Endothelial cell of umbilical vein (primary cell): Measurements from ENCODE around the gene SEC22A. TPM values are rescaled to one million over a fixed set of nuclear protein-coding genes. Genes with fewer than 3 reads are reported as not detected.

ENCODE experiments used
- BruUV-seq: library from RNA; stranded (reverse); fragments of 400-500 nt; replicated peaks from 2 replicates; lab custom pipeline; 2021; lab: Mats Ljungman, UMichigan
- CTCF ChIA-PET: fragments of 300-600, 350-600 bp; sonication (Branson Sonifier 250); formaldehyde crosslinking; loops from one replicate; lab custom pipeline; 2021; ENCODE audit warnings: antibody characterized with exemption, inconsistent platforms; lab: Charles Lee
- POLR2A ChIA-PET: fragments of 300-600, 350-600 bp; sonication (Branson Sonifier 250); formaldehyde crosslinking; loops from one replicate; lab custom pipeline; 2021; ENCODE audit warnings: antibody characterized with exemption, inconsistent platforms; lab: Charles Lee
- DNase-seq: peaks from one replicate; pipeline ENCODE4 v3.0.0-alpha.2; 2011; ENCODE audit warnings: low read depth, low spot score
- FAIRE-seq: peaks from 2 replicates; lab custom pipeline; 2011; peaks lifted over from hg19 to GRCh38; lab: Jason Lieb, UNC
- H2AFZ ChIP-seq: 2 replicates; pipeline ENCODE4 v1.6.0; 2012; ENCODE audit warnings: low read depth, low read length, control low read depth, inconsistent platforms
- H3K27ac ChIP-seq: 2 replicates; pipeline ENCODE4 v1.5.1; 2011; ENCODE audit warnings: low read depth, mild to moderate bottlenecking, control low read depth, low read length, moderate library complexity; ENCODE audit not compliant: insufficient read depth
- H3K27me3 ChIP-seq, 2 experiments: 2 replicates each; pipeline versions ENCODE4 v1.6.0 to v1.6.1; 2011; ENCODE audit warnings: low read length in 2 of 2, mixed read lengths in 1 of 2; ENCODE audit not compliant: control insufficient read depth in 2 of 2, insufficient read depth in 2 of 2
- H3K36me3 ChIP-seq, 2 experiments: 2 replicates in 1 of 2; 3 replicates in 1 of 2; pipeline ENCODE4 v1.5.1; 2011; ENCODE audit warnings: low read length in 2 of 2, mild to moderate bottlenecking in 1 of 2, moderate library complexity in 1 of 2; ENCODE audit not compliant: control insufficient read depth in 2 of 2, insufficient read depth in 2 of 2; ENCODE audit errors: extremely low read depth in 1 of 2
- H3K4me1 ChIP-seq: 3 replicates; pipeline ENCODE4 v1.5.1; 2011; ENCODE audit warnings: mild to moderate bottlenecking, low read length; ENCODE audit not compliant: control insufficient read depth, insufficient read depth; ENCODE audit errors: extremely low read depth
- H3K4me2 ChIP-seq: 2 replicates; pipeline ENCODE4 v1.6.1; 2011; ENCODE audit warnings: low read length, control low read depth, mixed read lengths; ENCODE audit not compliant: insufficient read depth
- H3K4me3 ChIP-seq, 3 experiments: fragments of 200-600 bp in 1 of 3; sonication (generic), shearing (Covaris generic) in 1 of 3; replicated peaks in 1 of 3; 2 replicates each; pipeline ENCODE4 v1.5.1; 2011 to 2016; ENCODE audit warnings: control low read depth in 3 of 3, low read length in 3 of 3, mild to moderate bottlenecking in 2 of 3, inconsistent platforms in 1 of 3, low read depth in 1 of 3, moderate library complexity in 1 of 3; ENCODE audit not compliant: insufficient read depth in 1 of 3
- H3K79me2 ChIP-seq: 2 replicates; pipeline ENCODE4 v1.6.0; 2012; ENCODE audit warnings: low read length, inconsistent platforms; ENCODE audit not compliant: control insufficient read depth, insufficient read depth
- H3K9ac ChIP-seq: replicated peaks from 2 replicates; pipeline ENCODE3; 2011; ENCODE audit warnings: low read length, control low read depth; ENCODE audit not compliant: insufficient read depth; ENCODE audit errors: extremely low read depth
- H3K9me1 ChIP-seq: replicated peaks from 3 replicates; pipeline ENCODE4 v1.6.0; 2011; ENCODE audit warnings: mild to moderate bottlenecking, low read length; ENCODE audit not compliant: control insufficient read depth, insufficient read depth; ENCODE audit errors: extremely low read depth
- H3K9me3 ChIP-seq: replicated peaks from 2 replicates; pipeline ENCODE4 v1.5.1; 2012; ENCODE audit warnings: low read length, inconsistent platforms; ENCODE audit not compliant: control insufficient read depth, insufficient read depth
- H4K20me1 ChIP-seq: replicated peaks from 2 replicates; pipeline ENCODE3; 2011; ENCODE audit warnings: mild to moderate bottlenecking, low read length; ENCODE audit not compliant: control insufficient read depth, insufficient read depth; ENCODE audit errors: extremely low read depth
- CTCF ChIP-seq, 2 donors: IDR thresholded peaks; 1 replicate in 1 of 2; 2 replicates in 1 of 2; pipeline ENCODE4 v1.5.1; 2011; ENCODE audit warnings: low read length in 2 of 2, mild to moderate bottlenecking in 2 of 2, moderate library complexity in 2 of 2, control low read depth in 1 of 2, inconsistent platforms in 1 of 2, low read depth in 1 of 2; ENCODE audit not compliant: insufficient read depth in 1 of 2; ENCODE audit errors: extremely low read depth in 1 of 2
- EZH2 ChIP-seq: IDR thresholded peaks from 2 replicates; pipeline ENCODE4 v1.6.1; 2012; ENCODE audit warnings: borderline replicate concordance, low read depth, mild to moderate bottlenecking, moderate library complexity, low read length, inconsistent platforms; ENCODE audit not compliant: severe bottlenecking
- JUN ChIP-seq: IDR thresholded peaks from 2 replicates; pipeline ENCODE4 v1.6.1; 2011; ENCODE audit warnings: borderline replicate concordance, low read depth; ENCODE audit not compliant: insufficient read length, insufficient read depth
- MAX ChIP-seq: IDR thresholded peaks from 2 replicates; pipeline ENCODE4 v1.6.1; 2011; ENCODE audit not compliant: insufficient read depth, insufficient read length
- MYC ChIP-seq: IDR thresholded peaks from one replicate; pipeline ENCODE4 v1.6.1; 2011; ENCODE audit warnings: mild to moderate bottlenecking, low read depth, low read length
- POLR2A ChIP-seq: IDR thresholded peaks from 2 replicates; pipeline ENCODE4 v1.6.1; 2012; ENCODE audit warnings: low read depth, mild to moderate bottlenecking, control low read depth, low read length
- POLR2AphosphoS5 ChIP-seq: IDR thresholded peaks from 2 replicates; pipeline ENCODE4 v1.6.1; 2012; ENCODE audit warnings: low read depth, mild to moderate bottlenecking, control low read depth, low read length, moderate library complexity; ENCODE audit not compliant: insufficient read depth
- dilution Hi-C: fragments of 300-500 bp; cut with MboI; formaldehyde crosslinking; loops from one replicate; pipeline ENCODE4 v1.15.0; 2019; ENCODE audit warnings: low sequenced_read_pairs; ENCODE audit not compliant: extremely low pct_ligation_motif_present
- intact Hi-C: fragments of 100-400 bp; cut with micrococcal nuclease; formaldehyde crosslinking; loops from one replicate; pipeline ENCODE4 v1.10.0; 2022
- polyA plus RNA-seq, 4 experiments: library from polyadenylated mRNA; depleted of rRNA in 3 of 4; stranded (reverse) in 3 of 4; unstranded in 1 of 4; fragments of >200 nt; gene quantifications; 2 replicates each; pipeline versions ENCODE4 v1.2.1 to v1.2.3, GENCODE V29; 2011 to 2012; ENCODE audit warnings: missing spikeins in 1 of 4
- total RNA-seq: library from RNA; stranded (reverse); gene quantifications from 2 replicates; pipeline ENCODE4 v1.2.3, GENCODE V29; 2021

Gene SEC22A
- total and polyA plus RNA-seq, 2 donors (not counting 3 experiments of a cell fraction or from before 2014, with no cell fraction given), result 20.1 to 26.8 TPM

- no peak for TF ChIP-seq MYC
- no peaks in the 10 kb centered on the region for H3K27me3 ChIP-seq
- H4K20me1 ChIP-seq, result no peaks in the 10 kb centered on the region
- POLR2A ChIA-PET, result no interaction called here
- H3K9me3 ChIP-seq, result no peaks in the 10 kb centered on the region
- intact Hi-C loops, result no loop called here
- dilution Hi-C loops, result no loop called here
- H3K4me3 ChIP-seq, result no peak overlapping the region
- DNase-seq, result no peak
- no peaks in the 10 kb centered on the region for H3K79me2 ChIP-seq
- no peak overlapping the region for H3K9ac ChIP-seq
- no peak overlapping the region for H3K4me2 ChIP-seq
- no peak overlapping the region for H3K27ac ChIP-seq
- H3K4me1 ChIP-seq, result no peaks in the 10 kb centered on the region
- no peaks in the 10 kb centered on the region for H3K9me1 ChIP-seq
- CTCF ChIA-PET, result interaction anchor here (0.9 to 4.4 kb wide), 4 partner anchors 34 to 273 kb away, joined by 3 to 24 read pairs (median 3); partner anchors contain the start of gene SEC22A
- no TSS peak for BruUV-seq
- no peak overlapping the region for H2AFZ ChIP-seq
- H3K36me3 ChIP-seq, result no peaks in the 10 kb centered on the region
- FAIRE-seq, result no peak
Measured at GRCh38 chr3:123287051-123287961, 85.6 kb downstream of the SEC22A start.

- Histone ChIP-seq H2AFZ (no peak overlapping the region), H3K79me2 (no peaks in the 10 kb centered on the region), H3K4me3 (no peak overlapping the region), H4K20me1 (no peaks in the 10 kb centered on the region), H3K36me3 (no peaks in the 10 kb centered on the region), H3K4me2 (no peak overlapping the region), H3K27me3 (no peaks in the 10 kb centered on the region), H3K4me1 (no peaks in the 10 kb centered on the region), H3K9ac (no peak overlapping the region), H3K9me3 (no peaks in the 10 kb centered on the region), H3K27ac (no peak overlapping the region), H3K9me1 (no peaks in the 10 kb centered on the region)
- TF ChIP-seq JUN (no peak), EZH2 (no peak), POLR2A (no peak), CTCF (IDR thresholded peaks at IDR 0.05; ENCODE audit: extremely low read depth in 1 of 2, insufficient read depth in 1 of 2, low read depth in 1 of 2, low read length in 2 of 2) (no peak), POLR2AphosphoS5 (no peak), MAX (no peak)
- intact Hi-C loops, result no loop called here
- DNase-seq (no peak), FAIRE-seq (no peak)
- ChIA-PET POLR2A (no interaction called here), CTCF (interaction anchor here (0.9 to 4.4 kb wide), 3 partner anchors 33 to 272 kb away, joined by 3 to 24 read pairs (median 3); no protein-coding TSS in a partner anchor)
- dilution Hi-C loops, result no loop called here
- no TSS peak for BruUV-seq
Measured at GRCh38 chr3:123287962-123288302, 86.2 kb downstream of the SEC22A start.
